Anterior cingulate cortex (tissue), 58 donors: ENCODE results near the gene STXBP6.
"Not testable (repeated sequence)": the region's sequence is repeated elsewhere in the genome, so short reads cannot be mapped to it uniquely, and the experiment has no call there.

Source experiments
- DNase-seq, 58 donors: peaks; one replicate each; lab custom pipeline; 2025; lab: John Stamatoyannopoulos, UW

STXBP6 gene

DNA sequence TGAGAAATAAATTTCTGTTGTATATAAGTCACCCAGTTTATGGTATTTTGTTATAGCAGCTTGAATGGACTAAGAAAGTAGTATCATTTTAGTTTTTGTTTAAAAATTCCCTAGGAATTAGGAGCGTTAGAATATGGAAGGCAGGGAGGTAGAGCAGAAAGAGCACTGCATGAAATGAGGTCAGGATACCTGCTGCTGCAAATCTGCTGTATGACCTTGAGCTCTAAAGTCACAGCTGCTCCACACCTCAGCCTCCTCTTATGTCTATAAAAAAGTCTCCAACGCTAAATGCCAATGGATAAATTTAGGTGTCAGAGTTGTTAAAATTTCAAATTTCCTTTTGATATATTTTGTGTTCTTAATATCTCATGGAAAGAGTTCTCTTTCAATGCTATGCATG lies 235.0 kb downstream of the STXBP6 start:
- no peak for DNase-seq

DNA sequence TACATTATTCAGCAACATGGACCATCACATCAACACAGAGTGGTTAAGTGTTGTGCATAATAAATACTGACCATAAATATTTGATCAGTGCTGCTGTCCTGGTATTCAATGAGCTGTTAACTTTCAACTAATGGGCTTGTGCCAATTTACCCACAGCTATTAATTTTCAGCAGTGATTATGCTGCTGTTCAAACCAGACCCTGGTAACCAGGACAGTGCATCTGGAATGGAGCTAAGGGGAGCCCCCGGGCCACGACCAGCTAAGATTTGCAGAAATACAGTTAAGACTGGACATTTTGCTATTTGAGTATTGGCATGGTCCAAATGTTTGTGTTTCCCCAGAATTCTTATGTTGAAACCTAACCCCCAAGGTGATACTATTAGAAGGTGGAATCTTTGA lies 235.6 kb downstream of the STXBP6 start:
- no peak for DNase-seq

DNA sequence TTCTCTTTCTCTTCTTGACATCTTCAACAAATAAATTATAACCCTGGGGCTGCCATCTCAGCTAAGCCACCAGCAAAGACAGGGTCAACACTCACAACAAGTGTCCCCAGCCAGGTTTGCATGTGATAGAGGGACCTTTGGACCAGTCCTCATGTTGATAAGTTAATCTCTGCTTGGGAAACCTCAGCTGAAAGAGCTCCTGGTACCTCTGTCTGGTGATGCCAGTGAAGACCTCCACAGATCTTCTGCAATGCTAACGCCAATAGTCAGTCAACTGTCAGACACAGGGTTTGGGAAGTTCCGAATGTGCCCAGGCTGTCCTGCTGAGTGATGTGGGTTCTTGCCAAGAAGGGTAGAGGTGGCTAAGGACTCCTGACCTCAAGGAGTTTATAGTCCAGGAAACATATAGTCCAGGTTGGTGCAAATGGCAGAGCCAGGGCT lies 236.1 kb downstream of the STXBP6 start:
- DNase-seq, result no peak

DNA sequence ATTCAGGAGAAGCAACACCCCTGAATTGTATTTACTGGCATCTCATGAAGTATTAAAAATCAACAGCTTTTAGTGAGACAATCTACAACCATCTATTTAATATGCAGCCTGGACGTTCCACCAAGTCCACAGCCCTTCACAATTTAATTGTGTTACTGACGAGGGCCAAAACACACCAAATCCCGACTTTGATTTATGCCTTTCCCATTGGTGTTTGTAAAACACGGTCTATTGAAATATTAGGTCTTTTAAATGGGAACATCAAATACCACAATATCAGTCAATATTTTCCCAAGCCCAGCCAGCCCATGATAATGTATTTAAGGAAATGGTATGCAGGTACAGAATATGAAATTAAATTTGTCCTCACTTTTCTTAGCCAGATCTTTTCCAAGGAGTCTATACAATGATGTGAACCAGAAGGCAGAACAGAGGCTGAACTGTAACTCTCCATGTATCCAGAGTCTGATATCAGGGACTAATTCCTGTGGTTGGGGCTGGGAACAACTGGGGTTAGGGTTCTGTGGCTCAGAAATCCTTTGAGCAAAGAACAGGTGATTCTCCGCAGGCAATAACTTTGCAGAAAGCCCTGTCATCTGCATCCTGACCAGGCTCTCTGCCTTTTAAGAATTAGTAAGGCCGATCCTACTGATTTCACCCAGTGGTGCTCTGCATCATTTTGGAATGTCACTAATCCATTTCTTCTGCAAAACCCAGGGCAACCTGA lies 236.7 kb downstream of the STXBP6 start:
- no peak for DNase-seq

DNA sequence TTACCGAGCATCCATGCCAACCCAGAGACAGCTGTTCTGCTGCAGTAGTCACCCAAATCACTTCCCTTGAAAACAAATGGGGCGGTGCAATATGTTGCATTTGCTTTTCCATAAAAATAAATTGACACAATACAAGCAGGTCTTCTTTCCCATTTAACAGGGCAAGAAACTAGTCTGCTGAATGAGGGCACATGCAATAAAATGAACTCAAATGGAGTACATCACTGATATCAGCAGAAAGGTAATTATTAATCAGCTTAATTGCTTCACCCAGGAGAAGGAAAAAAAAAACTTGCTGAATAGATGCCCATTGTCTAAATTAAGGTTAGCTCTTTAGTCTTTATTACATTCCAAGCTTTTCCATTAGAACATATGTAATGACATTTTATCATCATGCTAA lies 240.8 kb downstream of the STXBP6 start:
- no peak for DNase-seq

DNA sequence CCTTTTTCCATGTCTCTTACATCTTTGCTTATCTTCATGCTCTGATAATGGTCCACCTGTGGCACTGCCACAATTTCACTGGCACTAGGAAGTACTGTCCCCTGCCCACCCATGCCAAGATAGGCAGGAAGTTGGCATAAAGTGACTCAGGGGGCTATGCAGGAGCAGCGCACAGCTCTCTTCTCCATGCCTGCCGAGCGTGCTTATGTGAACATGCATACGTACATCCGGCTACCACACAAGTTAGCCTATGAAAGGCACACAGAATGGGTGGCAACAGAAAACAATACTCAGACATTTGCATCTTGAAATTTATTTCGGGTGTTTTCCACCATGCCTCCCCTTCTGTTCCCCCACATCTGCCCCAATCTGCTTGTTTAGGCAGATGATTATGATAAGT lies 241.5 kb downstream of the STXBP6 start:
- DNase-seq, result no peak

DNA sequence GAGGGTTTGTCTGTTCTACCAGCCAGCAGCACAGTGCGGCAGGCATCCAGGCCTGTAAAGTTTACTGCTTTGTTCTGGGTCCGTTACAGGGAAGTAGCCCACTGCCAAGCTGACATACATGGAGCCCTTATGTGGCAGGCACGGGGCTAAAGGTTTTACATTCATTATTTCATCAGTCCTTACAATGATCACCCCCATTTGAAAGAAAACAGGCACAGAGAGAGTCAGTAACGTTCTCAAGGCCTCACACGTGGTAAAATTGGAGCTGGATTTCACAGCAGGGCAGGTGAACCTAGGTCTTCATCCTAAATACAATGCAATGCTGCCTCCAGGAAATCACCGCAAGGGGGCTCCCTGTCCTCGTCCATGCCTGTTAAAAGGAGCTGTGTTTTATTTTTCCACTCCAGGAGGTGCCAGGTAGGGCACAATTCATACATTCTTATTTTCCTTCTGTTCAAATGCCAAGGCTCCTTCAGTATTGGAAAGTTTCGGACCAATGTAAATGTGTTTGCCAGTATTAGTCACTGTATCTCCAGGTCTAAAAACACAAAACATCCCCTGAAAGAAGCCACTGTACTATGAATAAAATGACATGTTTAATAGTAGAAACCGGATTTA lies 243.8 kb downstream of the STXBP6 start:
- DNase-seq, result peak in 32 of 58 donors; percentile 6 to 73 (median 23)

DNA sequence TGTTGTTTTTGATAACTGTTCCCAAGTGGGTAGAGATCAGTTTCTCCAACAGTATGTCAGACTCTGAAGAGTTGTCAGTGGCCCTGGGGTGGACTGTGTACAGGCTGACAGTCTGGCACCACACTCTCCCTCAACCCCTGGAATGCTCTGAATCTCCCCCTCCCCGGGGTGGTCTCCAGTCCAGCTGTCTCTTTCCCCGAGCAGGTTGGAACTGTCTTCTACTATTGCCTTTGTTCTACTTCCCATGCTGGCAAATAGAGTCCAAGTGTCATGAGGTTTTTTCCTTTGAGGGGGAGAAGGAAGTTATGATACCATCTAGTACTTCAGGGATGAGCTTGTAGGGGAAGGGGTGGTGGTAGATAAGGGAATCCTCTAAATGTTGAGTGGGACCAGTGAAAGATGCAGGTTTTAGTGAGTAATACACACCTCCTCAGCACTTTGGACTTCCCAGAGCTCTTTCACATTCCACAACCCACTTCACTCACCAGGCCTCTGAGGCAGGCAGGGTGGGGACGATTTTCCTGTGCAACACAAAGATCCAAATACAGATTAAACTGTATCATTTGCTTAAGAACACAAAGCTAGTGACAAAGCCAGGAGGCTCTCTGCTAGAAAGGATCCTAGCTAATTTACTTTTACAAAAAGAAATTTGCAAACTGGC lies 245.3 kb downstream of the STXBP6 start:
- DNase-seq, result no peak

DNA sequence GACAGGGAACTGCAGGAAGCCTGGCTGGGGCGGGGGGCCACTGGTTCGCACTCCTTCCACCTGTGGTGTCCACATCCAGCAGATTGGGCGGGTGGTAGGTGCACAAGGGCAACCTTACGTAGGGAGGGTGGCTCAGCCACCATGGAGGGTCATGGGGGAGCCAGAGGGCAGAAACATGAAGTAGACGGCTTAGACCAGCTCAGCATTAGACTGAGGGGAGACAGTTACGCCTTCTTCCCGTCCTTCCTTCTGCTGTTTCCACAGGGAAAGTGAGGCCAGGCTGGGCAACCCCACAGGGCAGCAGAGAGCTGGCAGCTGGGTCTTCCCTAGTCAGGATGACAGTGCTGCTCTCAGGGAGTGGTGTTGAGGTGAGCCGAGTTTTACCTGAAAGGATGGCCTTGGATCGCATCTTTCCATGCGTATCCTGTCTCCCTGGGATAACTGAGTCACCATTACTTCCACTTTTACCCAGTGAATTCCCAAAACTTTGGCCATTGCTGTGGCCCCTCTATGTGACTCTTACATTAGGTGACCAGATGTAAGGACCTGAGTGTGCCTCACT lies 245.9 kb downstream of the STXBP6 start:
- no peak for DNase-seq

DNA sequence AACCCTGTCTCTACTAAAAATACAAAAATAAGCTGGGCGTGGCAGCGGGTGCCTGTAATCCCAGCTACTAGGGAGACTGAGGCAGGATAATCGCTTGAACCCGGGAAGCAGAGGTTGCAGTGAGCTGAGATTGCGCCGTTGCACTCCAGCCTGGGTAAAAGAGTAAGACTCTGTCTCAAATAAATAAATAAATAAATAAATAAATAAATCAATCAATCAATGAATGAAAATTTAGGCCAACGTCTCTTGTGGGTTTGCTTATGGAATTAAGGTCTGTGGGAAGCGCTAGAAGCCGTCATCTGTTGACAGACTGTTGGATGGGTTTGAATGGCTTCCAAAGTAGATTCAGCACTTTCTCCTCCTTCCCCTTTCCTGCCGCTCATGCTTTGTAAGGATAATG lies 246.5 kb downstream of the STXBP6 start:
- not testable (repeated sequence) for DNase-seq

DNA sequence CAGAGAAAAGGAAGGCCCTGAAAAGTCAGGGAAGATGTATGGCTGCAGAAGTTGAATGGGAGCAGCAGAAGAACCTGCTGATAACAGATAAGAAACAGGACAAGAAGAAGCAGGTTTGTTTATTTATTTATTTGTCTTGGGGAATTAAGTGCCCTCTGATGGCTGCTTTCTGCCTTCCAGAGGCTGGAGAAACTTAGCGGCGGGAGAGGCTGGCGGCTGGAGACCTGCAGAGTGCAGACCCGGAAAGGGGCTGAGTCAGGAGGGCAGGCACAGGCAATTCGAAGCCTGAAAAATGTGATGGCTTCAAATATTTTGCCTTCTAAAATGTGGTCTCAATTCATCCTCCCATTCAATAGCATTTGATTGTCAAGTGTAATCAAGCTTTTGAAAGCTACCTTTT lies 247.7 kb downstream of the STXBP6 start:
- no peak for DNase-seq

DNA sequence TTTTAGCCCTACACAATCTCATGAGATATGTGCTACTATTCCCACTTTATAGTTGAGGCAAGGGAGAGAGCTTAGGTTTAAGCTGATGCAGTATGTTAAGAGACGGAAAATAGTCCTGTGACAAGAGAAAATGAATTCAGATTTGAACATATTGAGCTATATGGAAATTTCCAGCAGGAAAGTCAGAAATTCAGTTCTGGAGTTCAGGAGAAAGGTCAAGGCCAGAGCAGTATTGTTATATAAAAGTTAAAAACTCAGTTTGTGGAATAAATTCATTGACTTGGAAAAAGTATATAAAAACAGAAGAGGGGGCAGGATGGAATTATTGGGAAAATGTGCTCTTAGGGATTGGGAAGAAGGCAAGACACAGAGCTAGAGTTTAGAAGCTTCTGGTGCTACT lies 248.9 kb downstream of the STXBP6 start:
- no peak for DNase-seq

DNA sequence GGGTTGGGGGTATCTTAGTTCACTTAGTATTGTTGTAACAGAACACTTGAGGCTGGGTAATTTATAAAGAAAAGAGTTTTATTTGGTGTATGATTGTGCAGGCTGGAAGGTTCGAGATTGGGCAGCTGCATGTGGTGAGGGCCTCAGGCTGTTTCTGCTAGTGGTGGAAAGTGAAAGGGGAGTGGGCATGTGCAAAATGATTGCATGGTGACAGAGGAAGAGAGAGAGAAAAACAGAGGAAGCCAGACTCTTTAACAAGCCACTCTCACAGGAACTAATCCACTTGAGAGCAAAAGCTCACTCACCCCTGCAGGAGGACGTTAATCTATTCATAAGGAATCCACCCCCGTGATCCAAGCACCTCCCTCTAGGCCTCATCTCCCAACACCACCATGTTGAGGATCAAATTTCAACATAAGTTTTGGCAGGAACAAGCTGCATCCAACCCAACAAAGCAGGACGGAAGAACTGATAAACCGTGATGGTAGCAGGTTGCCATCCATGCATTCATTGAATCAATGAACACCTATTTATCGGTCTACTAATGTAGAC lies 251.0 kb downstream of the STXBP6 start:
- DNase-seq, result no peak

DNA sequence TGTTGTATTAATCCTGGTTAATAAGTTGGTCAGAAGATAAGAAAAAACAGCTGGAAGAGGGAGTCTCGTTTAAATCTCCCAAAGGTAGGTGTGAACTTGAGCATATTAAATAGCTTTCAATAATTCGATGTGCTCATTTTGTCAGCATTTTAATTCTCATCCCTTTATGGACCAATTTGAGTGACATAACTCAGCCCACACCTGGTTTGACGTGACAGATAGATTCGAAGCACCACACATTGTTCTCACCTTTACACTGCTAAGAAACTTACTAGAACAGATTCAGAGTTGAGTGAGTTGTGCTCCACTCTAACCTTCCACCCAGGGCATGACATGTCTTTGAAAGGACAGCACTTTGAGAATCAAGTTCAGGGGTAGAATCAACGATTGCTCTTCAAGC lies 254.5 kb downstream of the STXBP6 start:
- DNase-seq, result no peak

DNA sequence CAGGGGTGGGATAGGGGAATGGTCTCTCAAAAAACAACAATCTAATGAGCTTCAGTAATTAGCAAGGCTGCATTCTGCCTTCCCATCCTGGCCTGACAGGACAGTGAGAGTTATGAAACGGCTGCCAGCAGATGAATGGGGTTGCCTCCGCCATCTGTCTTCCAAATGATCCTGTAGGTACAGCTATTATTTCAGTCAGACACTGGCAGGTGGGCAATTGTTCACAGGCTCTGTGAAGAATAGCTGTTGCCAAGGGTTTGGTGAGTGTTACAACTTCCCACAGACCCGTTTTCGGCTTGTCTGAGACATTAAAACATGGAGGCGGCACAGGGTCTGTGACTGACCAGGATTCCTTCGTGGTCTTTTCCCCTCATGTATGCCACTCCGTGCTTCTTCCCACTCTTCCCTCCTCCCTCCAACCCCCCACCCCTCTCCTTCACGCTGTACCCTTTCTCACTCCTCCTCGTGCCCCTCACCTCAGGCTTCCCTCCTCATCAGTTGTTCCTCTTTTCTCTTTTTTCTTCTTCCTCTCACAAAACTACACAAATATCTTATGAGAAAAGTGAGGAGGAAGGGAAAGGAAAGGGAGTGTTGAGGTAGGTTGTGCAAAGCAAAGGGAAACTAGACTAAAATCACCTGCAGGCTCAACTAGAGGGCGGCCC lies 255.2 kb downstream of the STXBP6 start:
- DNase-seq, result no peak

DNA sequence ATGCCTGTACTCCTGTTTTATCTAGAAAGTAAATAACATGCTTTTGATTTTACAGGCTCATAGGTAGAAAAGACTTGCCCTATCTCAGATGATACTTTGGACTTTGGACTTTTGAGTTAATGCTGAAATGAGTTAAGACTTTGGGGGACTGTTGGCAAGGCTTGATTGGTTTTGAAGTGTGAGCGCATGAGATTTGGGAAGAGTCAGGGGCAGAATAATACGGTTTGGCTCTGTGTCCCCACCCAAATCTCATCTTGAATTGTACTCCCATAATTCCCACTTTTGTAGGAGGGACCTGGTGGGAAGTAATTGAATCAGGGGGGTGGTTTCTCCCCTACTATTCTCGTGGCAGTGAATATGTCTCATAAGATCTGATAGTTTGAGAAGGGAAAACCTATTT lies 259.8 kb downstream of the STXBP6 start:
- DNase-seq, result no peak

DNA sequence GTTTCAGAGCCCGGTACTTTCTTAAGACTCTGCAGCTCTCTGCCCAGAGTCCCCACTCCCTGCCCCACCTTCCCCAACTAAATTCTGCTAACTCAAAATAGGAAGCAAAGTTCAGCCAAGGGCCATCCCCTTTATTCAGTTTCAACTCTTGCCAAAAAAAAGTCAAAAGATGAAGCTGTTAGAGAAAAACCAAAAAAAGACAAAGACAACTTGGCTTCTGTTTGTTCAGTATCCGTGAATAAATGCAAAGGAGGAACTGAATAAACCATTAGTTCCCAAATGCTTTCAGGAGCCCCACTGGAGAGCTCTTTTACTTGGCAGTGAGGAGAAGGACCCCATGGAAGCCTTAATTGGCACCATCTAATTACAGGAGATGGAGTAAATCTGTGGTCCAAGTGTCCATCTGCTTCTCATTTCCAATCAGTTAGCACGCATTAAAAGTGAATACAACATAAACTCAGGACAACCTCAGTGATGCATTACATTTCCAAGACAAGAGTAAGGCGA lies 260.5 kb downstream of the STXBP6 start:
- DNase-seq, result peak in 15 of 58 donors; percentile 9 to 81 (median 32)

DNA sequence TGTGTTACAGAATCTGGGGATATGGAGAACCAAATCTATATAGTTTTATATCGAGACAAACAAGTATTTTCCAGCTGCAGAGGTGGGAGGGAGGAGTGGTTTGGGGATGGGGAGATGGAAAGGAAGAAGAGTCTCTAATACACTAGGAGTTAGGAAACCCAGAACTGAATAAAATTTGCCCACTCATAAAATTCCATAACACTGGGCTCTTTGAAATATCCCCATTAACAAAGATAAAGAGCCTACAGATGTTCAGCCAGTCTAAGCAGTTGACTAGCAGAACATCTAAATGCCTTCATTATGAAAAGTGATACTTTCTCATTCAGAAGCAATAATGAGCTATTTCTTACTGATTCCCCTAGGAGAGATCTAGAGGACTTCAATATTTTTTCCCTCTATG lies 264.2 kb downstream of the STXBP6 start:
- no peak for DNase-seq

DNA sequence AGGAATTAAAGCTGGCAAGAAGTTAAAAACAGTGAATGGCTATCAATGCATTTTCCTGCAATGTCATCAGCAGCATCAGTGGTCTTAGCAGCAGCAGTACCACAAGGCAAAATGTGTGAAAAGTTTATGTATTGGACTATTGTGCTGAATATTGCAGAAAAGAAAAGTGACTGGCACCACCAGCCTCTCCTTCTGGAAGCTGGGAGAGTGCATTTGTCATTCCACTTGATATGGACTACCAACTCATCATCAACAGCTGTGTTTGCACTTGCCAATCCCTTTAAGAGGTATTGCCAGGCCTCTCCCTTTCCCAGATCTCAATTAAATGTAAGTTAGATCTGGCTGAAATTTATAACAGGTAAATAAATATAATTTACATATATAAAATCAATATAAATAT lies 265.0 kb downstream of the STXBP6 start:
- DNase-seq, result peak in 7 of 58 donors; percentile 4 to 42 (median 14)

DNA sequence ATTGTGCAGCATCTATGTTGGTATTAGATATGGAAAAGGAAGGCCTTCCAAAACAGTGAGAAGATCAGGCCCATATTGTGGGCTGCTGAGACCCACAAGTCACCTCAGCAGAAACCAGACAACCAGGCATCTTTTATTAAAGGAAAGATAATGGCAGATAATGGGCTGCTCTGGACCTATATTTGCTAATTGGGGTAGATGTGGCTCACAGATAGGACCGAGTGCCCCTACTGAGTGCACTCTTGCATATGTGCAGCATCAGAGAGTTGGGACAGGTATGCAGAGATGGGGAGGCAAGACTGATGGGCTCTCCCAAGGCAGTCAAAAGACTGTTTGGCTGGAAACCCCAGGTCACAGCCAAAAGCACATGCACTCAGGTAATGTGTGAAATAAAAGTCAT lies 266.2 kb downstream of the STXBP6 start:
- no peak for DNase-seq
